Measurements from ENCODE around the gene LAMB1. TPM values are rescaled to one million over a fixed set of nuclear protein-coding genes. Genes with fewer than 3 reads are reported as not detected.

The LAMB1 gene
- total RNA-seq, 2 donors from 2014 or later, result 109 to 123 TPM

- DNase-seq (peak; percentile 50), ATAC-seq (peak; percentile 33 to 36)
- intact Hi-C loops (cut with DNase I), result no loop called here
Measured at GRCh38 chr7:108001764-108002725, 916 bp downstream of the LAMB1 start.

GRCh38 chr7:108000875-108001763 is 1.8 kb downstream of the LAMB1 start:
- peak; percentile 79 for DNase-seq
- intact Hi-C loops (cut with DNase I), result no loop called here
- ATAC-seq, result peak; percentile 39 to 49

- DNase-seq (no peak), ATAC-seq (no peak)
- intact Hi-C loops (cut with DNase I), result no loop called here
Measured at GRCh38 chr7:107999779-108000560, 3.0 kb downstream of the LAMB1 start.

DNA sequence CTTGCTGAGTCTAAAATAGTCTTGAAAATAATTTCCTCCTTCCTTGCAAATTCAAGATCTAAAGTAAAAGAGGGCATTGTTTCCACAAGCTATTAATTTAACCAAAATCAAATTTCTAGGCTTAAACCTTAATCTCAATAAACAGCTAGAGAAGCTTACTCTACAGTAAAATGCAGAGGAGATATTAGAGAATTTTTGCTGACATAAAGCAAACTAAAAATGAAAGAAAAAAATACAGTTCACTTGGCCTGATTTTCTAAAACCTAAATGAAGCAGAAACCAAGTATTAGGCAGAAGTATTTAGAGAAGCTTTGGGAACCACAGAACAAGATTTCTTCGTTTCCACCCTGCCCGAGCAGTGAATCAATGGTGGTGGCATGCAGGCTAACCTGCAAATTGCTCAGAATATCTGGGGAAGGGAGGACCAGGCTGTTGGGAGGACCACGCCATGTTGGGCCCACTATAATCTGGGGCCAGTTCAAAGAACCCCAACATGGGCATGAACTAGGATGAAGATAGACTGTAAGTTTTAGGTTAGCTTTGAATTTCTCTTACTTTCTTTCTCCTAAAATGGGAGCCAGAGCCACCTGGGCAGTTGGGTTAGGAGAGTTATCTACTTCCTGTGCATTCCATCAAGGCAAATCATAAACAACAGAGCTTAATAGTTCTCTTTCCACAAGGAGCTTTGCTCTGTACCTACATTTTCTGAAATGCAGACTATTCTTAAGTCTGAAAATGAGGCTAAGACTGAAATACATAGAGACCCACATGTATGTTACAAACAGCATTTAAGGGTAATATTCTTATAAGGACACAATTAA is 4.1 kb downstream of the LAMB1 start:
- no peak for ATAC-seq
- no peak for DNase-seq
- intact Hi-C loops (cut with DNase I), result no loop called here

DNA sequence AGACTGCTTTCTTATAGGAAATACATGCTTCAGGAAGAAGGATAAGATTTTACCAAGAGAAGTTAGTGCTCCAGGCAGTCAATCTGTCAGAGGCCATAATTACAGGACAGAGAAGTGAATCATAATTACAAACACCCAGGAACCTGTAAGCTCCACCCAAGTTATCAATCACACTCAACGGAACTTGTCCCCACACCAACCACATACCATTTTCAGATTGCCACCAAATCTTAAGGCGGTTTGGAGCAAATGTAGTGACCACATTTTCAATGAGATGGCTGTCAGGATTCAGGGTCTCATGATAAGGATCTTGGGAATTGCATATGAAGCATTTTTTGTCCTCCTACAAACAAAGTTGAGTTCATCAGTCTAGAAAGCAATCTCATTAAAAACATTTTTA is 4.8 kb downstream of the LAMB1 start:
- no peak for ATAC-seq

DNA sequence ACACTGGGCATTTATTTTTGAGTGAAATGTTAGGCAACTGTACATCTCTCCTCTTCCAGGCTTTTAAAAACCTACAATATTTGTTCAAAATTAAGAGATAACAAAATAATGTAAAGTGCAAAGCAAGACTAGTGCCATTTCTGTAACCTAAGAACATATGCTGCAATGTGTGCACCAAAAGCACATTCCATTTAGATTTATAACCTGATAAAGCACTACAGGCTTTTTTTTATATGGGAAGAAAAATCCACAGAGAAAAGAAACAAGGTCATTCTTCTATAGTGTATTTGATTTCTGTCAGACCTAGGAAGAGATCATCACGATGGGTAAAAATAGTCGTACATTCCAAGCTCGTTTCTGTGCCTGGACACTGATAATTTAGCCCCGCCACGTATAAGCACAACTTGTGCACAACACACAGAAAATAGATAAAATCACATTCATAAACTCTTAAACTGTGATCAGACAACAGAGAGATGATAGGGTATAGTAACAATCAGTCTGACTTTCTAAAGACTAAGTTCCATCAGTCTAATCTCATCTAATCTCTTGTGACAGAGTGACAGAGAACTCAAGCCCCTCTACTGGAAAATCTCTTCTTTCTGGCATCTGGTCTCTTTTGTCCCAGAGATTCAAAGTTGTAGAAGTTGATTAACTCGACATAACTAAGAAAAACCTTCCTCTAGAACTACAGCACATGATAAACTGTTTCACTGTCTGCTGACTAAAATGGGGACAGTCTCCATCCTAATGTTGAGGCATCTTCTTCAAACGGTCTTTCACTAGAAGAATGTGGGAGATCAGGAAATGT is 6.7 kb downstream of the LAMB1 start:
- DNase-seq (no peak), ATAC-seq (no peak)
- intact Hi-C loops (cut with DNase I), result no loop called here

More for the DNA sequence above, 4.8 kb downstream of the LAMB1 start:
- no peak for DNase-seq
- intact Hi-C loops (cut with DNase I), result no loop called here

DNA sequence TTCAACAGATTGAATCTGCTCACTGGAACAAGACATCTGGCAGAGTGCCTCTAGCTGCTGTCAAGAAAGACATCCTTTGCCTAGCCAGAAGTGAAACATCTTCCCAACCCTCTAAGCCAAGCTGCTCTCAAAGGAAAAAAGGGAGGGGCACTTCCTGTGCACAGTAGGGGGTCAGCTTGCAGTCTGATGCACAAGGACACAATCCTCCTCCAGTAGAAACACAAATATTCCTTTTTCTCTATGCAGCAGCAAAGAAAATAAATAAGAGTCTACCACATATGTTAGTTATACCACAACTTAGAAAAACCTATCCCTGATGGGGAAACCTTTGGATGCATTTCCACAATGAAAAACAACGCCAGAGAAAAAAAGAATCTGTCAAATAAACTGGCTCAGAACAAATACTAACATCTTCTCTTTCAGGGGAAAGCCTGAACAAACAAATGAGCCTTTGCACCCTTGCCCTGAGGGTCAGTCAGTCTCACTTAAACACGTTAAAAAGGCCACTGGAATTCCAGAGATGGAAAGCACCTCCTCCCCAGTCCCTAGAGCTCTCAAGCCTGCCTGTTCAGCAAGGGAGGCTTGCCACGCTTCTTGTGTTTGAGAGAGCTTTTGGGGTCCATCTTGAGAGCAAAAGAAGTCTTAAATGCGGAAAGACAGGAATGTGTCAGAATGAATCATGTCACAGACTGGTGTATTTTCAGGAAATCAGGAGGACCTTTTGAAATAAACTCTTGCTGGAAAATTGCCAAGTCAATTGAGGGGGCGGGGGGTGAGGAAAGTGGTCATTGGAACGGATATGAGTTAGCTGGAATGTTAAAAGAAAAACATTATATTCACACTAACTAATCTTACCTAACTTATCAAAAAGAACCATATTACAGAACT is 7.5 kb downstream of the LAMB1 start:
- ATAC-seq (peak; percentile 27 to 68), DNase-seq (no peak)
- intact Hi-C loops (cut with DNase I), result no loop called here

- ATAC-seq (peak in 1 of 2 donors; percentile 27), DNase-seq (no peak)
- intact Hi-C loops (cut with DNase I), result no loop called here
Measured at GRCh38 chr7:107994421-107995030, 8.4 kb downstream of the LAMB1 start.

- DNase-seq (no peak), ATAC-seq (peak; percentile 17 to 48)
- intact Hi-C loops (cut with DNase I), result no loop called here
Measured at GRCh38 chr7:107993891-107994291, 9.1 kb downstream of the LAMB1 start.

DNA sequence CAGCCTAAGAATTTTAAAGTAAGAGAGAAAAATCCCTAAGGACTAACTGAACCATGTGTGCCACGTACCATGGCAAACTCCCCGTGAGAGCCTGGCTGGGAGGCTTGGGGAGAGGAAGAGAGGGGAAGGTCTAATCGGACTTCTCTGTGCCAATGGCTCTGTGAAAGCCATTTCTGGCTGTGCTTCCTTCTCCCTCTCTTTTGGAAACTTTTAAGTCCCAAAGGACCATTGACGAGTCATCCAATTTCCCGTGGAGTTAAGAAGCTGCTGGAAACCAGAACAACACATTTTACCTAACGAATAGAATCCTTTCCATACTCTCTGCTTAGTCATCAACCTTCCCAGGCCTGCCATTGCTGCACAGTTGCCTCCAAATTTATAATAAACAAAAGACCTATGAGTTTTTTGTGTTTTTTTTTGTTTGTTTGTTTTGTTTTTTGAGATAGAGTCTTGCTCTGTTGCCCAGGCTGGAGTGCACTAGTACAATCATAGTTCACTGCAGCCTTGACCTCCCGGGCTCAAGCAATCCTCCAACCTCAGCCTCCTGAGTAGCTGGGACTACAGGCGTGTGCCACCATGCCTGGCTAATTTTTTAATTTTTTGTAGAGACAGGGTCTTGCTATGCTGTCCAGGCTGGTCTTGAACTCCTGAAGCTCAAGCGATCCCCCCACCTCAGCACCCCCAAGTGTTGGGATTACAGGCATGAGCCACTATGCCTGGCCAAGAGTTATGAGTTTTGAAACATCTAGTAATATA is 13.2 kb downstream of the LAMB1 start:
- intact Hi-C loops (cut with DNase I), result no loop called here
- peak; percentile 69 to 90 for ATAC-seq
- DNase-seq, result peak; percentile 37

- peak; percentile 15 to 38 for ATAC-seq
- intact Hi-C loops (cut with DNase I), result no loop called here
- no peak for DNase-seq
Measured at GRCh38 chr7:107982918-107983389, 20.0 kb downstream of the LAMB1 start.

GRCh38 chr7:107982042-107982840 is 20.7 kb downstream of the LAMB1 start:
- ATAC-seq (no peak), DNase-seq (no peak)
- intact Hi-C loops (cut with DNase I), result no loop called here

GRCh38 chr7:107981466-107981865 is 21.5 kb downstream of the LAMB1 start:
- intact Hi-C loops (cut with DNase I), result no loop called here
- DNase-seq (no peak), ATAC-seq (no peak)

DNA sequence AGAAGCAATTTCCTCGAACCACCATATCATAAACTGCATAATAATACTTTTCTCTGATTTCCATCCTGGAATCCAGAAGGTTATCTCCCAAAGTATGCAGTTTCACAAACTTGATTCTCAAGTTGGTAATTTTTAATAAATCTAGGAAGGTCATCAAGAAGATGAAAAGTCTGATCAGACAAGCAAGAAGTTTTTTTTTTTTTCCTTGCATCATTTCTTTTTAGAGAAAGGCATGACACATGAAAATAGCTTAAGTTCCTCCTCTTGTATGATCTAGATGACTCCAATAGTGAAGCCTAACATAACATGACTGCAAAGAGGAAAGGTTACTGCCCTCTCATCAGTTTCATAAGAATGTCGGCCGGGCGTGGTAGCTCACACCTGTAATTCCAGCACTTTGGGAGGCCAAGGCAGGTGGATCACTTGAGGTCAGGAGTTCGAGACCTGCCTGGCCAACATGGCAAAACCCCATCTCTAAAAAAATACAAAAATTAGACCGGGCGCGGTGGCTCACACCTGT is 22.2 kb downstream of the LAMB1 start:
- DNase-seq (no peak), ATAC-seq (no peak)
- intact Hi-C loops (cut with DNase I), result no loop called here

Data from left cardiac atrium (tissue), 4 donors.